Fibroblast of upper back skin (primary cell): ENCODE data around the gene ZNF23.
"Not testable (repeated sequence)": the region's sequence is repeated elsewhere in the genome, so short reads cannot be mapped to it uniquely, and the experiment has no call there.

Experiments used
- DNase-seq: peaks from one replicate; pipeline ENCODE4 v3.0.0-alpha.2; 2013

Gene ZNF23

DNA sequence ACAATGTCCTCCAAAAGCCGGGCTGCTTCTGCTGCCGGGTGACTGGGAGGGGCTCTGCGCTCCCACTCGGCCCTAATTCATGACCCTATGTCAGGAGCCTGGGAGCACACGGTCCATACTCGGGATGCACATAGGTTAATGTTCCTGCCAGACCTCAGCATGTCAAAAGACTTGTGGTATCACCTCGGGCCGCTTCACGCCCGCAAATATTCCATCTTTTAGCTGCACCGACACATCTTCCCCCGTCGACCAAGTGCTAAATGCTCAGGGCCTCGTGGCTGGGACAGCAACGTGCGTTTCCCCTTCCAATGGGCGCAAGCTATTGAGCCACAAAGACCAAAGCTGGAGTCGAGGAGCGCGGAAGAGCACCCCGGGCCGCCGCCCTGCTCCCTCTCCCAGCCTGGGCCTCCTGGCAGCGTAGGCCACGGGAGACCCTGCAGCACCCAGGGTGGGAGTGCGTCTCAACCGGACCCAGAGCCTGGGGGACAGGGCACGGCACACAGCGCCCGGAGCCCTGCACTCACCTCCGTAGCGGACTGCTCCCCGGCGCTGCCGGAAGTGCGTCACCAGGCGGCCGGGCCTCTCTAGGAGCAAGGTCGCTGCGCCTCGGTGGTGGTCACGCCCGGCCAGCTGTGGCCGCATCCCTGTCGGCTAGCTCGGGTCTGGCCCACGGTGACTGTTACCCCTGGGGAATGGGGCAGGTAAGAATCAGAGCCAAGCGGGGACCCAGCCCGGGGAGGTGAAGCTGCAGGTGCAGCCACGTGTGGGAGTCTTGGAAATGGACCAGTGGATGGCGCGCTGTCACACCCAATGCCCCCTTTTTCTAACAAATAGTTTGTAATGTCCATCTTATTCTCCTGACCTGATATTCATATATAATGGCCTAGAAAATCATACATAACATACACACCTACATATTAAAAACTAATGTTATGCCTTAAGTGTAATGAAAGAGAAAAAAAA, at the start of gene ZNF23:
TSS of gene ZNF23 (minus strand) at position 562 of the 963 bp plus-strand sequence. CDS start 5,451 bp downstream, outside the sequence.
- DNase-seq = peak; percentile 68

- DNase-seq = no peak
These were observed 45.0 kb upstream of the ZNF23 start for GRCh38 chr16:71507061-71507460.

- DNase-seq = no peak
These were observed 42.9 kb upstream of the ZNF23 start for GRCh38 chr16:71504901-71505300.

DNA sequence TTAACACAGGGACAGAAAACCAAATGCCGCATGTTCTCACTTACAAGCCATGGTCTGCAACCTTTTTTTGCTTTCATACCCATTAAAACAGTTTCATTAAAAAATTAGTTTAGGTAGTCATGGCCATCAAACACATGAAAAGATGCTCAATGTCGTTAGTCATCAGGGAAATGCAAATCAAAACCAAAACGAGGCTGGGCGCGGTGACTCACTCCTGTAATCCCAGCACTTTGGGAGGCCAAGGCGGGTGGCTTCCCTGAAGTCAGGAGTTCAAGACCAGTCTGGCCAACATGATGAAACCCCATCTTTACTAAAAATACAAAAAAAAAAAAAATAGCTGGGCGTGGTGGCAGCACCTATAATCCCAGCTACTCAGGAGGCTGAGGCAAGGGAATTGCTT, 42.0 kb upstream of the ZNF23 start:
- not testable (repeated sequence) for DNase-seq

DNA sequence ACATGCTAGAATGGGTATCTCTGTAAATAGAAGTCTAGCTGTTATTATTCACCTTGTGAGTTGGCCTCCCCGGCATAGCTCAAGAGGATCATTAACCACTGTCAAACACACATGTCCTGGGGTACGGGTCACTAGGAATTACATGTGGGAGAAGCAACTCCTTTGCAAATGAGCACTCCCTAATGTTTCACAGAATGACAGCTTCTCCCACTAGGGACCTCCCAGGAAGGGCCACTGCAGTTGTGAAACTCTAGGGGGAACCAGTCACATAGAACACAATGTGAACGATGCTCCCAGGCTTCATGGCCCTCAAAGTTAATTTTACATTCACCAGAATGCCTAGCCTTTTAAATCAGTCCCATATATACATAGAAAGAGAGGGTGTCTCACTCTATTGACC, 39.5 kb upstream of the ZNF23 start:
- DNase-seq = no peak

GRCh38 chr16:71500964-71501363, 38.9 kb upstream of the ZNF23 start:
- DNase-seq = no peak

- peak; percentile 59 for DNase-seq
These were observed 37.8 kb upstream of the ZNF23 start for GRCh38 chr16:71499775-71500364.

- DNase-seq = no peak
These were observed 36.0 kb upstream of the ZNF23 start for GRCh38 chr16:71498031-71498430.

GRCh38 chr16:71493213-71493612, 31.2 kb upstream of the ZNF23 start:
- DNase-seq = no peak

DNA sequence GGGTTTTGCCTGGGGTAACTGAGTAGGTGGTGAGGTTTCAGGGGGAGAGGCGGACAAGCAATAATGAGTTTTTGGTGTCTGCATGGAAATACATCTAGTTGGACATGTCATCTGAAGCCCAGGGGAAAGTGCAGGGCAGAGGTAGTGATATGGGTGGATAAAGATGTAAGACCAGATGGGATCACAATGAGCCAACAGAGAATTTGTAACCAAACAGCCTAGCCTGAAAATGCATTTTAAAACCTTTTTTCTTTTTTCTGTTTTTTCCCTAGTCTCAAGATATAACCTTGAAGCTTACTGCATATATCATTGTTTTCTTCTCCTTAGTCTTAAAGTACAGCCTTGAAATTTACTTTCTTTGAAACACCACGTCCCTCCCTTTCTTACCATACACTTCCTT, 30.7 kb upstream of the ZNF23 start:
- no peak for DNase-seq

- no peak for DNase-seq
These were observed 29.0 kb upstream of the ZNF23 start for GRCh38 chr16:71491054-71491453.

DNA sequence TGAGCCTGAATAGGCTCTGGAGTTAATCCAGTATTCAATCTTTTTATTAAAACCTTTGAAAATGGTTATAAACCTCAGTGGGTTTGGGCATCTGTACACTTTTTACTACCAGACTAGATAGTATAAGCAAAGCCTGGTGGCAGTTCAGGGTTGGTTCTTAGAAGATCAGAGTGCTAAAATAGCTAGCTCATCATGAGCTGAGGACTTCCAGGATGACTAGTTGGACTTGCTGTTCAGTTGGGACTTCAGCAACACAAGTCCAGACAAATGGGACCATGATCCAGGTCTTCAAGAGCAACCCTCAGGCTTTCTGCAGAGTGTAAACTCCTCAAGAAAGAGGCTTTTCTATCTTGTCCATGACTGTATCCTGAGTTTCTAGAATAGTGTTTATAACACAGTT, 28.3 kb upstream of the ZNF23 start:
- DNase-seq = no peak

- DNase-seq = no peak
These were observed 27.1 kb upstream of the ZNF23 start, which contains the start of gene ZNF19 for GRCh38 chr16:71489122-71489521. ZNF19 (minus strand) TSS chr16:71489324; CDS start chr16:71482114, 7,210 bp downstream.

GRCh38 chr16:71484006-71484893, 22.2 kb upstream of the ZNF23 start:
- peak; percentile 91 for DNase-seq

GRCh38 chr16:71482569-71482968, 20.5 kb upstream of the ZNF23 start:
- no peak for DNase-seq

GRCh38 chr16:71480956-71481355, 18.9 kb upstream of the ZNF23 start:
- no peak for DNase-seq

GRCh38 chr16:71479420-71479819, 17.4 kb upstream of the ZNF23 start:
- DNase-seq = no peak

DNA sequence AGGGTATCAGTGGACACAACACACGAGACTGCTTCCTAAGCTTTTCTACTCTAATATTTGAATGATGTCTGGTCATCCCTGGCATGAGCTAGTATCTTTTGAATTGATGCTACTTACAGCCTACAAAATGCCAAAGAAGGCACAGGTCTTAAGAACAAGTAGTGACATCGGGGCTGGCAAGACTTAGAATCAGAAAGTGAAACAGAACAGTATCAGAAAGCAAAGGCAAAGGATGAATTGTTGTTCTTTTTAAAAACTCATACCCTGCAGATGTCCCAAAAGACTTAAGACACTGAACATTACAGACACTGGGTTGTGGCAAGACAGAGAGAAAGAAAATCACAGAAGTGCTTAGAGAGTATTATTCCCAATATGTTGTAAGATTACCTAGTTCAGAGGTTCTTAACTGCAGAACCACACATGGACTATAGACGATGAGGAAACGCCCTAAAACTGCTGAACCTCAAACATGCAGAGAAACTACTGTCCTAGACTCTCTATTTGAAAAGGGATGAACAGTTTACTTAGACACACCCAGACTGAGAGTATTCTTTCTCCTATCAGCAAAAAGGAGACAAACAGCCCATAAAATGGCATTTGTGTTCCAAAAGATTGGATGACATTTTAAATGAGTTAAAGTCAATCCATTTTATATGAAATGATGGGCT, 14.5 kb upstream of the ZNF23 start:
- DNase-seq = no peak

DNA sequence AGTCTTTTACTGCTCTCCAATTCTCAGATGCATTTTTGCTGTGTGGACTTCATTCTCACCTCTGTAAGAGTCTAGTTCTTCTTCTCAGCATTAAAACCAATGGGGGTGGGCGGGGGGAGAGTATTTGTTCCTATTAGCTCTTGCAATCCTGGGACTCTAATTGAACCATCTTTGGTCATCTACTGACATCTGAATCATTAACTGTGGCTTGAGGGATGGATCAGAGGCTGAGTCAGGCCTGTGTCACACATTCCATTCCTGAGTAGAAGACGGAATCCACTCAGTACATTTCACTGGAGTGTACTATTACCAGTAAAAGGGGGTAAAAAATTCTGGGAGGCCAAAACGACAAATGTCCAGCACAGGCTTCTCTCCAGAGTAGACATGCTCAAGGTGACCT, 12.8 kb upstream of the ZNF23 start:
- peak; percentile 92 for DNase-seq

- no peak for DNase-seq
These were observed 11.8 kb upstream of the ZNF23 start for GRCh38 chr16:71473891-71474290.

GRCh38 chr16:71472931-71473330, 10.9 kb upstream of the ZNF23 start:
- DNase-seq = no peak

DNA sequence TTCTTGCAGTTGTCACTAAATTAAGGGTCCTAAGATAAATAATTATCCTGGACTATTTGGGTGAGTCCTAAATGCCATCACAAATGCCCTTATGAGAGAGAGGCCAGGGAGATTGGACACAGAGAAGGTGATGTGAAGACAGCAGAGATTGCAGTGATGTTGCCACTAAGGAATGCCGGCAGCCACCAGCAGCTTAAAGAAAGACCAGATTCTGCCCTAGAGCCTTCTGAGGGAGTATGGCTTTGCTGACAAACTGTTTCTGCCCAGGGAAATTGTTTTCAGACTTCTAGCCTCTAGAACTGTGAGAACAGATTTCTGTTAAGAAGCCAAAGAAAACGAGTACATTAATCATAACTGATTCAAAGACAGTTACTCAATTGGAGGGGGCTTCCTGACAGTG, 10.0 kb upstream of the ZNF23 start:
- DNase-seq = no peak

- peak; percentile 37 for DNase-seq
These were observed 5.8 kb upstream of the ZNF23 start for GRCh38 chr16:71467810-71468209.
